HG03432 (cell line): Measurements from ENCODE around the gene GFRA1.

ENCODE experiments used
- ATAC-seq: cut with Tn5 transposase; IDR thresholded peaks from one replicate; pipeline ENCODE4 v1.9.1; 2021; ENCODE audit warnings: mild to moderate bottlenecking, moderate library complexity; ENCODE audit not compliant: unreplicated experiment

The GFRA1 gene

DNA sequence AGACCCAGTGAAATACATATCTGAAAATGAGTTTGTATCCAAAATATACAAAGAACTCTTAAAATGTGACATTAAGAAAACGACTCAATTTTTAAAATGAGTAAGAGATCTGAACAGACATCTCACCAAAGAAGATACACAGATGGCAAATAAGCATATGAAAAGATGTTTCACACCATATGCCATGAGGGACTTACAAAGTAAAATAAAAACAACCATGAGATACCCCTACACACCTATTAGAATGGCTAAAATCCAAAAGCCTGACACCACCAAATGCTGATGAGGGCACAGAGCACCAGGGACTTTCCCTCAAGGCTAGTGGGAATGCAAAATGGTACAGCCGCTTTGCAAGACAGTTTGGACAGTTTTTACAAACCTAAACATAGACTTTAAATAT is 27.9 kb downstream of the GFRA1 start:
- no peak for ATAC-seq

DNA sequence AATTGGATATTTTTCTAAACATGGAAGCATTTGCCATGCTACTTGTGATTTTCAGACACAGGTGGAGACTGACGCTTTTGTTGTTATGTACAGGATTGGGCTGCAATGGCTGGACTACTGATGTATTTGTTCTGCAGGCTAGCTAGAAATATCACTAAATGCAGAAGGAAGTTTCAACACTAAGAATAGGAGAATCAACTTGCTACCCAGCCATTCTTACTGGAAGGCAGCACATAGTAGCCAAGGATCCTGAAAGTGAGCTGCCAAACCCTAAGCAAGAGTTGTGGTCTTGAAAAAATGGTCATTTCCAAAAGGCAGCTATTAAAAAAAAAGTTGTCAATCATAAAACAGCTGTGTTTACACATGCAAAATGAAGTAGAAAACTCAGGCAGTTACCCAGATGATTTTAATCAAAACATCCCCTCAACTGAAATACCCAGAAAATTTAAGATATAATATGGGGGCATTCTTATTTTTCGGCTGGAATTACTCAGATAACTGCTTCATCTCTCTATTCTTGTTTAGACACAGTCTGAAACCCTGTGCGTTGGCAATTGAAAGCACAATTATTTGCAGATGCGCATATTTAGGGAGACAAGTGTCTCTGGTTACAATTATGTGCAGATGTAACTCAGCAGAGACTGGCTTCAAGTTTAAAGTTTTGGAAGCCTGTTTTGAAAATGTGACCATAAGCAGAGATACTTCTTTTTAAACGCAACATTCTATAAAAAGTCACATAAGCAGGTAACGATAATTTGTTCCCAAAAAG is 31.2 kb downstream of the GFRA1 start:
- ATAC-seq, result no peak

GRCh38 chr10:116241085-116241484 is 31.9 kb downstream of the GFRA1 start:
- no peak for ATAC-seq

DNA sequence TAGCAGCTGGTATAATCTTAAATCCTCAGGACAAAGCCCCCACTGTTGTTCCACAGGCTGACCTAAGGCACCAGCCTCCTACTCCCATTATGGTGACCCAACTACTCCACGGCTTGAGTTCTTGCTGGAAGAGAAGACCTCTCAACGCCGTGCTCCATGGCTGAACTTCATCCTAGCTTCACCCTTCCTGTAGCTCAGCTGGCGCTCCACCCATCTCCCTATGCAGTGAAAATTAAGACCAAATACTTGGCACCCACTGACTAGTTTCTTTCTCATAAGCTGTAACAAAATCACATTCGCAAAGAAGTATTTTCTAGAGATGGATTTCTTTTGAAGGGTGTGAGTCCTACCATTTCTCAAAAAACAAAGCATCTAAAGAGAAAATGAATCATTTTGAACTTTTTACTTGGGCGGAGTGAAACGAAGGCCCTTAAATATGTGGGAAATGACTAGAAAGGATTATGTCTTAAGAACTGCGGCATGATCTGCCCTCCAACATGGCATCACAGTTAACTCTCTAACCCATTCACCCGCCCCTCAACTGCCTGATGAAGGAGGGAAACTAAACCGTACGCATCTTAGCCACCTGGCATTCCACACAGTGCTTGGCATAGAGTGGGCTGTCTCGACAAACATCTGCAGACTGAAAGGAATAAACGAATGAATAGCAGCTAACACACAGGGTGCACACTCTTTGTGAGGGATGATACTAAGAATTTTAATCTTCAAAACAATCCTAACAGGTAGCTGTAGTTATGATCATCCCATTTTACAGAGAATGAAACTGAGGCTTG is 32.7 kb downstream of the GFRA1 start:
- no peak for ATAC-seq

- no peak for ATAC-seq
These were observed 33.8 kb downstream of the GFRA1 start for GRCh38 chr10:116239229-116239628.

GRCh38 chr10:116237970-116238369 is 35.0 kb downstream of the GFRA1 start:
- ATAC-seq, result no peak

DNA sequence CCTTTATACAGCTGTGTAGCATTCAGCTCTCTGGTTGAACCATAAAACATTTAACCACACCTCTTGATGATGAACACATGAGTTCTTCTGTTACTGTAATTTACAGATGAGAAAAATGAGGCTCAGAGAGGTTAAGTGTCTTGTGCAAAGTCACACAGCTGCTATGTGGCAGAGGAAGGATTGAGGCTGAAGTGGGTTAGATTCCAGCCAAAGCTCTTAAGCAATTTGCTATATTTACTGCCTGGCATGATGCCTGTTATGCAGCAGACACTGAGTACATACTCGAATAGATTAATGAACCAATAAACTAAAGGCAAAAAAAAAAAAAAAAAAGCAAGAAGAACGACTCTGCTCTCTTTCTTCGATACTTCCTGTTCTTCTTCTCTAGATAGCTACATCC is 35.7 kb downstream of the GFRA1 start:
- ATAC-seq, result no peak

- no peak for ATAC-seq
These were observed 39.8 kb downstream of the GFRA1 start for GRCh38 chr10:116233230-116233629.

DNA sequence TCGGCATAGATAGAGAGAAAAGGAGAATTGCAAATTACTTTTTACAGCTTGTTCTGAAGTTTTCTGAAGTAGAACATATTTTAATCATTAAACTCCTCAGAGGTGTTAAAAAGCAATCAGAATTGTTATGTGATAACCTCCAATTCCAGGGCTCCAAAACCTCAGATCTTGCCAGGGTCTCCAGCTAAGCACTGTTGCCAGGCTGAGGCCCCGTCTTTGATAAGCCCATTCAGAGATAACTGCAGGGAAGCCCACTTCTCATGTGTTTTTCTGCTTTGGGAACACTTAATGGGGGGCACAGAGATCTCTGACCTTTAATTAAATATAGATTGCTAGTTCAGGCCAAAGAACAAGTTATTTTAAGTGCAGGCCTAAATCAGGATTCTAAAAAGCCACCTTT is 40.4 kb downstream of the GFRA1 start:
- ATAC-seq, result no peak

DNA sequence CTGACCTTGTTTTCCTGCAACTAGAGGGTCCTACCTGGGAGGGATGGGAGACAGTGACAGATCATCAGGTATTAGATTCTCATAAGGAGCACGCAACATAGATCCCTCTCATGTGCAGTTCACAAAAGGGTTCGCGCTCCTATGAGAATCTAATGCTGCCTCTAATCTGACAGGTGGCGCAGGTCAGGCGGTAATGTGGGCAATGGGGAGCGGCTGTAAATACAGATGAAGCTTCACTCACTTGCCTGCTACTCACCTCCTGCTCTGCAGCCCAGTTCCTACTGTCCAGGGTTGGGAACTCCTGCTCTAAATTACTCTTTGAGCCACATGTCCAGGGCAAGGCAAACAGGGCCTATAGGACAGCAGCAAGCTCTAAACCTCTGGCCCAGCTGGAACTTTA is 46.2 kb downstream of the GFRA1 start:
- no peak for ATAC-seq

GRCh38 chr10:116226053-116226452 is 47.0 kb downstream of the GFRA1 start:
- no peak for ATAC-seq

GRCh38 chr10:116223289-116223688 is 49.7 kb downstream of the GFRA1 start:
- no peak for ATAC-seq

DNA sequence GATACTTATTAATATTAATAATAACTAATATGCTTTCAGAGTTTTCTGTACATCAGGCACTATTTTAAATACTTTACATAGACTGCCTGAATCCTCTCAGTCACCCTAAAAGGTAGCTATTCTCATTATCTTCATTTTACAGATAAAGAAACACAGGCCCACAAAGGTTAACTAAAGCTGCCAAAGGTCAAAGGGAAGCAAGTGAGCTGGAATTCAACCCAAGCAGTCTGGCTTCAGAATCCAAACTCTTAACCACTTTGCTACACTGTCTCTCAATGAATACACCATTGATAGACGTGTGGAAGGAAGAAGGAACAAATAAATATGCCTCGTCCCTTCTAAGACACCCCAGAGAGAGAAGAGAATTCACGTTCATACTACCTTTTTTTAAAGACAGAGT is 52.0 kb downstream of the GFRA1 start:
- no peak for ATAC-seq

DNA sequence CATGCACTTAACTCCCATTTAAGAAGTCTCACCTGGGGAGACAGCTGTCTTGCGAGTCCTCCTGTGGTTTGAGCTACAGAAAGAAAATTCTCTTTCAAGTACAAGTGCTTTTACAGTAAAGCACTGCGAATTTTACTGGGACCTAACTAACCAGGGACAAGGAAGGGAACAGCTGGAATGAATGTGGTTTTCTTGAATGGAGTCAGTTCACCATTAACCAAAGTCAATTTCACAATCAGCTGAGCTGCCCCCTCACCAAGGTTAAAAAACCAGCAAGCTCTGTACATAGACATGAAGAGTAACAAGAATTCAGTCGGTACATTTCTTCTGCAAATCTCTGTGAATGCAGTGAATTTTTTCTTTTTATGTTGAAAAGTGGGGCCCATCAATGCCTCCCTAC is 56.3 kb downstream of the GFRA1 start:
- no peak for ATAC-seq

DNA sequence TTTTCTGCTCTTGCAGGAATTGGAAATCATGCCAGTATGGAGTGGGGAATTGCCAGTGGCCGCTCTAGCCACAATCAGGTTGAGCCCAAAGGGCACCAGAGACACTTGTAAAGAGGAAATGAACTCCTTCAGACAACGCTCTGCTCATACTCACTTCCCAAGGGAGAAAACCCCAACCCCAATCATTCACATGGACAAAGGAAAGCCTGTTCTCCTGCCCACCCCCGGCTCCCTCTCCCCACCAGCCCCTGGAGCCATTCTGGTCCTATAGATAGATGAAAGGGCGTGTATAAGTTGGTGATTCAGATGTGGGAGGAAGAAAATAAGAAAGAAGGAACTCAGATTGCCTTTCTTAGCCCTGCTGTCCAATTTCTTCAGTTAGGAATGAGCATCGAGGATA is 57.4 kb downstream of the GFRA1 start:
- no peak for ATAC-seq

DNA sequence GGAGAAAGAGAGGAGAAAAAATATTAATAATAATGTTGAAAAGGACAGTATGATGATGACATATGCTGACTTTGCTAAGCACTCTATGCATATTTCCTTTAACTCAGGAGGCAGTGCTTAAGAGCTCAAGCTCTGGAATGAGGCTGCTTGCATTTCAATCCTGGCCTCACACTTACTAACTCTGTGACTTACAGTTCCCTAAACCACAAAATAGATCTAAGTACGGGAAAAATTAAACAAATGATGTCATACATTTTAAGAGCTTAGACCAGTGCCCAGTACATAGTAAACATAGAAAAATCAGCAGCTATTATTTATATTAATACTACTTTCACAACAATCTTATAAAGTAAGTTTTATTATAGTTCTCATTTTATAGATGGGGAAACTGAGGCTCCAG is 61.3 kb downstream of the GFRA1 start:
- no peak for ATAC-seq

- ATAC-seq, result no peak
These were observed 62.2 kb downstream of the GFRA1 start for GRCh38 chr10:116210588-116211346.

DNA sequence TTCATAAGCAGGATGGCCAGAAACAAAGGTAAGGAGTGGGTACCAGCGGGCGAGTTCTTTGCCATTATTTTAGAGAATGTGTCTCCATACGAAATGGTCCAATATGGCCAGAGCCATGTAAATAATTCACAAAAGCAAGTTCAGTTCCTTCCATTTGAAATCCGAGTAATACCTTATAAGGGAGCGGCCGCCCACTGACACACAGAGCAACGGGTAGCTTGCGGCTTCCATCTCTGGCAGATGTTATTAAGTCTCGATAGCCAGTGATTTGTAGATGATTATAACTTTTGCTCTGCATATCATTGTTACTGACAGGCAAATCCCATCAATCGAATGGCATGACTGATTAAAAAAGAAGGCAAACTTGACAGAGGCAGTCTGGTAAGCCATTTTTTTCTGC is 63.2 kb downstream of the GFRA1 start:
- ATAC-seq, result no peak

DNA sequence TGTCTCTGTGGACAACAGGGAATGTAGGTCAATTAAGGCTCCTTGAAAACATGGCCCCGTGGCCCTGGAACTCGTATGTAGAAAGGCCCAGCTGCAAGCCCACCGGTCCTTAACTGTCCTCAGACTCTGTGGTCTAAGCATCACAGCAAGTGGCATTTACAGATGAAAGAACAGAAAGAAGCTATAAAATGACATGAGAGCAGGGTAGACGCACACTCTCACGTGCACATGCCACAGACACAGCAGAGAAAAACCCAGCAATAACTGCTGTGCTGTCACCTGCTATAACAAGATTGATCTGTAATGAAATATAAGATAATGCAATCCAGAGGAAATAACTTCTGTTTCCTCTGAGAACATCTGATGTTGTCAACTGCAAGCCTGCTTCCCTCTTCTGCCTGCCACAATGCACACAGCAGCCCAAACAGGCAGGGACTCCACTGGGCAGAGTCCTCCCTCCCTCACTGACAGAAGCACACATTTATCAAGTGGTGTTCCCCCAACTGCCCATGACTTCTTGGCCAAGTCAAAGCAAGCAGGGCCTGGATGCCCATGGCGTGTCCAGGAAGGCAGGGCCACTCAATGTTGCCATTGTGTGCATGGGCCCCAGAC is 63.9 kb downstream of the GFRA1 start:
- no peak for ATAC-seq

DNA sequence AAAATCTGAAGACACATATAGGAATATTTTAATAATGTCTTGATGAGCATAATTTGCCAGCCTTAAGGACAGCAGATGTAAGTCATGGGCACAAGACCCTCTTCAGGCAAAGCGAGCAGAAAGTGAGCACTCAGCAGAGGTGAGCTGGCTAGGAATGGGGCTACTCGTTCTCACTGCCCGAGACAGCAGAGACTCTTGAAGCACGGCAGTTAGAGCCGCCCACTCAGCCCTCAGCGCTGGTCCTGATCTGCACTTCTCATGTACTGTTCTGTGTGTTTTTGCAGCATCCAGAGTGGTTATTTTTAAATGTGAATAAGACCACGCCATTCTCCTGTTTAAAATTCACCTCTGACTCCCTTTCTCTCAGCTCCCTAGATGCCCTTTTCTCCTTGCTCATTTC is 65.3 kb downstream of the GFRA1 start:
- no peak for ATAC-seq

DNA sequence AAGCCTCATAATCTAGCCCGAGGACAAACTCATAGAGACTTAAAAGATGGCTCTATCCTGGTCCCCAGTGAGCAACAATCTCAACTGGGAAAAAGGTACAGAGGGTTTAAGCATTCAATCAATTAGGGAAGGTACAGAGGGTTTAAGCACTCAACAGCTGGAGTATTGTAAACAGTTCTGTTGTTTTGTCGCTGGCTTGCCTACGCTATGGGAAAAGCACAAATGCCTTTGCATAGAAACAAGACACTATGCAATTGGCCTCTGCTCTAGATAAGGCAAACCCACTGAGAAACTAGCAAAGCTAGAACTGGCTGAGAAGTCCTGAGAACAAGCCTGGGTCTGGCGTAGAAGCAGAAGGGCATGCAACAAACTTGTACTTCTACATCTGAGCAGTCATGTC is 69.3 kb downstream of the GFRA1 start:
- ATAC-seq, result no peak
